Stimulated activated CD4-positive, alpha-beta T cell treated with anti-CD3 and anti-CD28 coated beads, Interleukin-1b, Interleukin-23, amount 100 ng/mL, for 24 hours (primary cell): ENCODE measurements around the gene SORL1-AS1.

Source experiments
- DNase-seq, 4 experiments: peaks; one replicate each; pipeline ENCODE4 v3.0.0-alpha.2; 2020; ENCODE audit warnings: low read depth in 4 of 4, low spot score in 1 of 4

The SORL1-AS1 gene

DNA sequence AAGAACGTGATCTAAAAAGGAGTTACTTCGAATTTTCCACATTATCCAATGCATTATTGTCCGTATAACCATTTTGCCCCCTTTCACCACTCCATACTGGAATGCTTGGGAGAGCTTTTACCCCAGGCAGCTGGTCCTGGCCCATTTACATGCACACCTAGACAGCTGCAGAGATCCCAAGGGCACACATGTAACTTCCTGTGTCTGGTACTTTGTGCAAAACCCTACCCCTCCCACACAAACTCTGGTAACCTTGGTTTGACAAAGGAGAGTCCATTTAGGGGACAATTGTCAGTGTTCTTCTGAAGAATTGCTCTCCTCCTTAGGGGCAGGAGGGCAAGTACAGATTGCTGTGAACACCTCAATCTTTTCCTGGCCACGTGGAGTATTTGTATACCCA is 58.0 kb downstream of the SORL1-AS1 start:
- DNase-seq: no peak

- no peak for DNase-seq
Observed at GRCh38 chr11:121393855-121394254, 58.9 kb downstream of the SORL1-AS1 start.

DNA sequence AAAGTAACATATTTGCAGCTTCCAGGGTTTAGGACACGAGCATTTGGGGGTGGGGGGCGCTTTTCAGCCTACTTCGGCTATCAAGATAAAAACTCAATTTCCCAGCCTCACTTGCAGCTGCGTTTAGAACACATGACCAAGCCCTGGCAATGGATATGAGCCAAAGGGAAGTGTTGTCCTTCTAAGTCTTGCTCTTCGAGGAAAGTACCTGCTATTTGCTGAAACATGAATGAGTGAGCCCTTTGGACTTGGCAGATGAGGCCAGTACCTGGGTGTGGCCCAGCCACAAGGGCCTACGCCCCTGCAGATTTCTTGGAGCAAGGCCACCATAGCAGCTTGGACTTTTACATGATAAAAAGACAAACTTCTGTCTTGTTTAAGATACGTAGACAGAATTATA is 60.9 kb downstream of the SORL1-AS1 start:
- no peak for DNase-seq

DNA sequence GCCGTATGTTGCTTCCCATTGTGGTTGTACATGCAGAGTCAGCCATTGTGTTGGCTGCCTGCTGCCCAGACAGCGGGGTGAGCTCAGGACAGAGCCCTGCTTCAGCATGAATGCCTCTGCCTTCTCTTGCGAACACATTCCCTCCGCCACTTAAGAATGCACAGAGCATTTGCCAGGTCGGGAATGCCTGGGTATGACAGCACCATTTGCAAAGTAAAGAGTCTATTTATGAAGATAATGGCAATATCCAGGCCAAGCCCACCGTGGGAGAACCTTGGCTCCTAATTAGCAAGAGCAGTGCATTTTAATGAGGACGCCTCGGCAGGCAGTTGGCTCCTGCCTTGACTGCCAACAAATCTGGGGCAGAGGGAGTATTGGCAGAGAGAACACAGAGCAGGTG is 63.1 kb downstream of the SORL1-AS1 start:
- DNase-seq: no peak
